Uterus (tissue), 4 donors: ENCODE measurements around the gene USP44. TPM values are rescaled to one million over a fixed set of nuclear protein-coding genes. Genes with fewer than 3 reads are reported as not detected.

Experiments
- DNase-seq, 2 donors: peaks; one replicate each; pipeline ENCODE4 v3.0.0-alpha.2; 2019 to 2020
- H3K27ac ChIP-seq, 2 donors: fragments of 200-600 bp; sonication (generic); 1 replicate in 1 of 2; 2 replicates in 1 of 2; pipeline ENCODE4 v1.5.1; 2016 to 2018
- H3K27me3 ChIP-seq, 2 donors: fragments of 200-600 bp; sonication (generic); one replicate each; pipeline ENCODE4 v1.5.1; 2018 to 2019; ENCODE audit warnings: control low read depth in 1 of 2
- H3K36me3 ChIP-seq, 2 donors: fragments of 200-600 bp; sonication (generic); one replicate each; pipeline ENCODE4 v1.5.1; 2019; ENCODE audit warnings: control low read depth in 1 of 2
- H3K4me1 ChIP-seq, 2 donors: fragments of 200-600 bp; sonication (generic); one replicate each; pipeline ENCODE4 v1.5.1; 2018 to 2019; ENCODE audit warnings: control low read depth in 1 of 2
- H3K4me3 ChIP-seq, 2 donors: fragments of 200-600 bp; sonication (generic); 1 replicate in 1 of 2; 2 replicates in 1 of 2; pipeline ENCODE4 v1.5.1; 2018 to 2019; ENCODE audit warnings: mild to moderate bottlenecking in 1 of 2
- H3K9me3 ChIP-seq, 2 donors: fragments of 200-600 bp; sonication (generic); one replicate each; pipeline ENCODE4 v1.5.1; 2019; ENCODE audit warnings: control low read depth in 1 of 2
- POLR2A ChIP-seq, 2 donors: fragments of 450-650 bp; IDR thresholded peaks; one replicate each; pipeline ENCODE4 v1.6.1; 2016; ENCODE audit warnings: antibody characterized with exemption in 2 of 2, mild to moderate bottlenecking in 1 of 2, moderate library complexity in 1 of 2
- intact Hi-C: fragments of 100-400 bp; cut with DNase I; formaldehyde crosslinking; loops from one replicate; pipeline ENCODE4 v1.15.1; 2023; ENCODE audit warnings: low total_unique reads
- total RNA-seq, 4 donors: library from RNA; depleted of rRNA in 3 of 4; stranded (reverse); fragments of >200 nt in 3 of 4; gene quantifications; one replicate each; pipeline versions ENCODE4 v1.1.0 to v1.2.4, GENCODE V29; 2014 to 2023
- TF ChIP-seq, protein P1 (sequence below), 4 experiments: fragments of 200-600 bp in 2 of 4; fragments of 450-650 bp in 2 of 4; sonication (generic) in 2 of 4; IDR thresholded peaks; one replicate each; pipeline ENCODE4 v1.5.1; 2016 to 2019; ENCODE audit warnings: antibody characterized with exemption in 4 of 4, mild to moderate bottlenecking in 2 of 4, moderate library complexity in 1 of 4
- donor health status: DM: yes; HTN: yes; CAD: no.

Gene USP44
- total RNA-seq: 1 to 10 TPM; 2.6 to 7.7 (median 5.0) TPM

DNA sequence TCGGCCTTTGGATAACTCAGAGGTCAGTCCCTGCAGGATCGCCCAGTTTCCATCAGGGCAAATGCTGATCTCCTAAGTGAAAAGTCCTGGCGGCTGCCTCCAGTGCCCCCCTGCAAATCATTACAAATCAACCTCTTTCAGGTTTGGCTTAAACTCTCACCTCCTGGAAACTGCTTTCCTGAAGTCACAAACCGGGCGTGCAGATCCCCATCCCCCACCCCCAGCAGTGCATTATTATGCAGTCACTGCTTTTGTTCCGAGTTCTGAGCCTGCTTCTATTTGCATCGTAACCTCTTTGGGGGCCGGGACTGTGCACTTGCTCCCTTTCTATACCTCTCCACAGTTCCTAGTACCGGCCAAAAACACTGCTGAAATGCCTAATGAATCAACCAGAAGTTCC is at the start of gene USP44:
Gene USP44, minus strand, starts transcription at position 172 of the 400 bp plus-strand sequence. CDS start 17,220 bp downstream, outside the sequence.
- intact Hi-C loops: no loop called here
- Histone ChIP-seq H3K27me3 (no peaks in the 10 kb centered on the region), H3K27ac (no peak within 1 kb of the TSS), H3K36me3 (no peaks in the 10 kb centered on the region), H3K4me1 (no peaks in the 10 kb centered on the region), H3K4me3 (no peak within 1 kb of the TSS), H3K9me3 (no peaks in the 10 kb centered on the region)
- no peak for DNase-seq
- TF ChIP-seq POLR2A (IDR thresholded peaks at IDR 0.05): no peak
- TF ChIP-seq, protein P1, sequence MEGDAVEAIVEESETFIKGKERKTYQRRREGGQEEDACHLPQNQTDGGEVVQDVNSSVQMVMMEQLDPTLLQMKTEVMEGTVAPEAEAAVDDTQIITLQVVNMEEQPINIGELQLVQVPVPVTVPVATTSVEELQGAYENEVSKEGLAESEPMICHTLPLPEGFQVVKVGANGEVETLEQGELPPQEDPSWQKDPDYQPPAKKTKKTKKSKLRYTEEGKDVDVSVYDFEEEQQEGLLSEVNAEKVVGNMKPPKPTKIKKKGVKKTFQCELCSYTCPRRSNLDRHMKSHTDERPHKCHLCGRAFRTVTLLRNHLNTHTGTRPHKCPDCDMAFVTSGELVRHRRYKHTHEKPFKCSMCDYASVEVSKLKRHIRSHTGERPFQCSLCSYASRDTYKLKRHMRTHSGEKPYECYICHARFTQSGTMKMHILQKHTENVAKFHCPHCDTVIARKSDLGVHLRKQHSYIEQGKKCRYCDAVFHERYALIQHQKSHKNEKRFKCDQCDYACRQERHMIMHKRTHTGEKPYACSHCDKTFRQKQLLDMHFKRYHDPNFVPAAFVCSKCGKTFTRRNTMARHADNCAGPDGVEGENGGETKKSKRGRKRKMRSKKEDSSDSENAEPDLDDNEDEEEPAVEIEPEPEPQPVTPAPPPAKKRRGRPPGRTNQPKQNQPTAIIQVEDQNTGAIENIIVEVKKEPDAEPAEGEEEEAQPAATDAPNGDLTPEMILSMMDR (IDR thresholded peaks at IDR 0.05): no peak

DNA sequence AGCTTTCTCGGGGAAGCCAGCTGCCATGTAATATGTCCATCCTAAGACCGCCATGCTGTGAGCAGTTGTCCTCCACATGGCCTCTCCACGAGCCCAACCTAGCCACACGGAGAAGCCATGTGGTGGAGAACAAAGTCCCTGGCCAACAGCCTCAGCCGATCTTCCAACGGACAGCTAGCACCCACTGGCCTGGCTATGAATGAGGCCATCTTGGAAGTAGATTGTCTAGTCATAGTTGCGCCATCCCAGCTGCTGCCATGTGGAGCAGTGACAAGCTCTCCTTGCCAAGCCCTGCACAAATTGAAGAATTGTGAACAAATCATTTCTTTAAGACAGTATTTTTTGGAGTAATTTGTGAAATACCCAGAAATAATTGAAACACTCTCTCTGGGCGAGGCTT is 49.3 kb upstream of the USP44 start:
- Histone ChIP-seq H3K9me3 (no peaks in the 10 kb centered on the region), H3K36me3 (no peaks in the 10 kb centered on the region), H3K27ac (no peak overlapping the region), H3K4me3 (no peak overlapping the region), H3K27me3 (no peaks in the 10 kb centered on the region), H3K4me1 (no peaks in the 10 kb centered on the region)
- intact Hi-C loops: no loop called here
- no peak for DNase-seq
- TF ChIP-seq POLR2A (IDR thresholded peaks at IDR 0.05): no peak
- TF ChIP-seq, protein P1 (IDR thresholded peaks at IDR 0.05): no peak

DNA sequence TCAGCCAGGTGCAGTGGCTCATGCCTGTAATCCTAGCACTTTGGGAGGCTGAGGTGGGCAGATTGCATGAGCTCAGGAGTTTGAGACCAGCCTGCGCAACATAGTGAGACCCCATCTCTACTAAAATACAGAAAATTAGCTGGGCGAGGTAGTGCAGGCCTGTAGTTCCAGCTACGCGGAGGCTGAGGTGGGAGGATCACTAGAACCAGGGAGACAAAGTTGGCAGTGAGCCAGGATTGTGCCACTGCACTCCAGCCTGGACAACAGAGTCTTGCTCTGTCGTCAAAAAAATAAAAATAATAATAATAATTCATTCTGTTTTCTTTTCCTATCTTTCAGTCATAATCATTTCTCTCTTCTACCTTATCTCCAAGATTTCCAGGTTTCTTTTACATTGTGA is 48.6 kb upstream of the USP44 start:
- intact Hi-C loops: no loop called here
- no peak for DNase-seq
- H3K27me3 ChIP-seq: no peaks in the 10 kb centered on the region
- H3K27ac ChIP-seq: no peak overlapping the region
- H3K4me1 ChIP-seq: no peaks in the 10 kb centered on the region
- no peaks in the 10 kb centered on the region for H3K9me3 ChIP-seq
- H3K4me3 ChIP-seq: no peak overlapping the region
- TF ChIP-seq, protein P1 (IDR thresholded peaks at IDR 0.05): no peak
- TF ChIP-seq POLR2A (IDR thresholded peaks at IDR 0.05): no peak
- no peaks in the 10 kb centered on the region for H3K36me3 ChIP-seq

DNA sequence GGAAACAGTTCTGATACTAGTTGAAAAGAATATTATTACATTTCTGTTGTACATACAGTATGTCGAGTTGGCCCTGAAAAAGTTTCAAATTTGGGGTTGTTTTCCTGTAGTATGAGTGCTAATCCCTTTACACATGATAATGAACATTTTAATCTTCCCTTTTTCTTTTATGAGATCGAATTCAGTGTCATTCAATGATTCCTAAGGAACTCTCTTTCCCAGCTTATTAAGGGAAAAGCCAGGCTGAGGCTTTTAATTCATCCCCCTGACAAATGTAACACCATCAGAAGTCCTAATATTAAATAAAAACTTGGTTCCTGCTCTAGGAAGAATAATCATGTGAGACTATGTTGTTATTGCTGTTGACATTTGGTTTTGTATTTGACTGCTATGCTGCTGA is 42.9 kb upstream of the USP44 start:
- H3K9me3 ChIP-seq: no peaks in the 10 kb centered on the region
- H3K27me3 ChIP-seq: no peaks in the 10 kb centered on the region
- H3K4me3 ChIP-seq: no peak overlapping the region
- H3K27ac ChIP-seq: no peak overlapping the region
- H3K4me1 ChIP-seq: no peaks in the 10 kb centered on the region
- TF ChIP-seq, protein P1 (IDR thresholded peaks at IDR 0.05): no peak
- TF ChIP-seq POLR2A (IDR thresholded peaks at IDR 0.05): no peak
- intact Hi-C loops: no loop called here
- H3K36me3 ChIP-seq: no peaks in the 10 kb centered on the region
- no peak for DNase-seq

DNA sequence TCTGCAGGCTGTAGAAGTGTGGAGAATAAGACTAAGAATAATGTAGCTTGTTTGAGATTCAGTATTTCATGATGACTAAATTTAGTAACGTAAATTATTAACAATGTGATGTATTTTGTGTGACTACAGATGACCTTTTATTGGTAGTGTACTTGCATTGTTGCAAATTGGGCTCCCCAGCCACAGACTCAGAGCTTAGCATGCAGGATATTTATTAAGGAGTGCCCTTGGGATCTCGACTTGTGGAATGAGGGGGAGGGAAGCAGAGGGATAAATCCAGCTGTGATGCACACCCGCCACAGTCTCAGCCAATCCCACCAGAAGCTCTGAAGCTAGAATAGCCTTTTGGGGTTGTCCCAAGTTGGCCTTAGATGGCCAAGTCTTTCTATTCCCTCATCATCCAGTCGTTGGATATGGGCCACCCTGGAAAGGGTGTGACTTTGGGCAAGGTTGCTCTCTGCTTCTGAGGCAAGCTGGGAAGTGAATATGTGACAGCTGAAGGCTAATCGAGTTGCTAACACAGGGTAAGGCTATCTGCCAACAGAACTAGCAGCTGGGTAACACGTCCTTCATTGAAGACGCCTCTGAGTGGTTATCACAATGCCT is 42.1 kb upstream of the USP44 start:
- Histone ChIP-seq H3K4me1 (no peaks in the 10 kb centered on the region), H3K4me3 (no peak overlapping the region), H3K27ac (no peak overlapping the region), H3K9me3 (no peaks in the 10 kb centered on the region), H3K36me3 (no peaks in the 10 kb centered on the region), H3K27me3 (no peaks in the 10 kb centered on the region)
- TF ChIP-seq, protein P1 (IDR thresholded peaks at IDR 0.05): no peak
- no peak for TF ChIP-seq POLR2A (IDR thresholded peaks at IDR 0.05)
- intact Hi-C loops: no loop called here
- DNase-seq: no peak
